Central memory CD8-positive, alpha-beta T cell (primary cell): ENCODE measurements around the gene TADA2A.

Experiments used
- ATAC-seq: fragments of 150-1000 bp; cut with Tn5 transposase; replicated peaks from 2 replicates; pipeline ENCODE4 v1.10.0; 2022; ENCODE audit warnings: mild to moderate bottlenecking, moderate FRiP score, moderate number of reproducible peaks; ENCODE audit not compliant: poor library complexity, severe bottlenecking; ENCODE audit errors: extremely low read depth
- DNase-seq, 2 donors: peaks; one replicate each; pipeline ENCODE4 v3.0.0; 2021; ENCODE audit warnings: low spot score in 2 of 2
- H3K27ac Mint-ChIP-seq: one replicate; pipeline ENCODE4 v1.8.0; 2022; ENCODE audit warnings: low read depth, mild to moderate bottlenecking, moderate library complexity, mixed read lengths
- H3K27me3 Mint-ChIP-seq: one replicate; pipeline ENCODE4 v1.8.0; 2022; ENCODE audit warnings: mixed read lengths
- H3K36me3 Mint-ChIP-seq: one replicate; pipeline ENCODE4 v1.8.0; 2022; ENCODE audit warnings: mild to moderate bottlenecking, moderate library complexity, mixed read lengths; ENCODE audit not compliant: insufficient read depth
- H3K4me1 Mint-ChIP-seq: one replicate; pipeline ENCODE4 v1.8.0; 2022; ENCODE audit warnings: mixed read lengths
- H3K4me3 Mint-ChIP-seq: one replicate; pipeline ENCODE4 v1.8.0; 2022; ENCODE audit warnings: mild to moderate bottlenecking, moderate library complexity, mixed read lengths
- H3K9me3 Mint-ChIP-seq: one replicate; pipeline ENCODE4 v1.8.0; 2022; ENCODE audit warnings: mixed read lengths

The TADA2A gene

DNA sequence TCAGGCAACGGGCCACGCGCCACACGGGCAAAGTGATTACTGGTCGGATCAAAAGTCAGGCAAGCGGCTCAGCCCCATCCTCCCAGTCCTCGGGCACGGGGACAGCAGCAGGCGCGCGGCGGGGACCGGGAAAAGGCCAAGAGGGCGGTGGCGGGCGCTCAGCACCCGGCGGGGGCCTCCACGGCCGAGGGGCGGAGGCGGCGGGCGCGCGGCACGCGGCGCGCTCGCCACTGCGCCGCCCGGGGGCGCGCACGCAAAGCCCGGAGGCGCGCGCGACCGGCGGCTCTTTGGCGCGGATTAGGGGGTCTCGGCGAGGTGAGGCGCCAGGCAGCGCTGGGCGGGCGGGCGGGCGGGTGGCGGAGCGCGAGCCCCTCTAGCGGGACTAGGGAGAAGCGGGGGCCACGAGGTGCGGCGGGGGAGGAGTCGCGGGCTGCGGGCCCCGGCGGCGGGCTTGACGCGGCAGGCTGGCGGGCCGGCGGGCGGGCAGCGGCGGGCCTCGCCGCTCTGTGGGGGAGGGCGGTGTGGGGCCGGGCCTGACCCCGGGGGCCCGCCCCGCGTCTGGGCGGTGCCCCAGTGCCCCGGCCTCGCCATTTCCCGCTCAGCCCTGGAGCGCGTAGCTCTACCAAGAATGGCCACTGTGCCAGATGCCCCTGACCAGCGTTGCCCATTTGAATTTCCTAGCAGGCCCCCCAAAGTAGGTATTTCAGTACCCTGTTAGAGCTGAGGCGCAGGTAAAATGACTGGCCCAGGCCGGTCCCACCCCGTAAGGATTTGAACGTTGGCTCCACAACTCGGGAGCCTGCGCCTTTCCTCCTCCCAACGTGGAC lies at the start of gene TADA2A, which contains the start of gene ACACA:
TADA2A (plus strand) TSS at position 252 of the 827 bp plus-strand sequence. CDS start 4,480 bp downstream, outside the sequence.
ACACA (minus strand) TSS at position 202 of the 827 bp plus-strand sequence. CDS start 537 bp downstream, outside the sequence.
- Mint-ChIP-seq H3K9me3 (no peaks in the 10 kb centered on the region), H3K4me3 (peak within 1 kb of the TSS; percentile 97), H3K27me3 (no peaks in the 10 kb centered on the region), H3K36me3 (peaks cover 16% of the 10 kb centered on the region), H3K4me1 (peaks cover 25% of the 10 kb centered on the region), H3K27ac (peak within 1 kb of the TSS; percentile 92)
- peak; percentile 46 to 65 for DNase-seq
- ATAC-seq = peak; percentile 95

DNA sequence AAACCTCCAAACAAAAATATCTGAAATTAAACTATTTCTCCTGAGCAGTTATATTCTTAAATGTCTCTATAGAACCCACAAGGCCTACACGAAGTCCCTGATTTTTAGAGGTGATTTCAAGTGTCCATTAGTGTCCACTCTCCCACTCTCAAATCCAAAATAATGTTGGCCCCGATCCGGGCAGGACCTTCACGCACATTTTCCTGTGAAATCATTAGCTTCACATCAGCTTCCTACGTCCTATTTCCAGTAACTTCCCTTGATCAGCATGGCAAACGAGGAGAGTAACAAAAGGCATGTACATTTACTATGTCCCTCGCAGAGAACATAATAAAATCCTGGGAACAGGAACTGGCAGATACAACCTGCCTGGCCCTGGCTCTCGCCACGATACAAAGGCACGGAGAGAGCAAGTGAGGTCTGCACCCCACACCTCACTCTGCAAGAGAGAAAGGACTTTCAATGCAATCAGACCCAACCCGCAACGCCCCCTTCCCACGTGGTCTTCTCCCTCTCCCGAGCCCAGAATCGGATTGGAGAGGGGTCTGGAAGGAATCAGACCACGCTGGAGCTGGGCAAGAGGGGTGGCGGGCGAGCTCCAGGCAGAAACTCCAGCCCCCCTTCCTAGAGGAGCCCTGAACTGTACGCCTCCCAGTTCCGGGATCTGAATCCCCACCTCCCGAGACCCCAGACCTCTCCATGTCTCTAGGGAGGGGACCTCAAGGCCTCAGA lies 48.4 kb upstream of the TADA2A start:
- ATAC-seq (no peak), DNase-seq (no peak)
- Mint-ChIP-seq H3K27me3 (no peaks in the 10 kb centered on the region), H3K4me3 (peak overlapping the region; percentile 83), H3K4me1 (peaks cover 19% of the 10 kb centered on the region), H3K27ac (peak overlapping the region; percentile 90), H3K9me3 (no peaks in the 10 kb centered on the region), H3K36me3 (peaks cover 4% of the 10 kb centered on the region)

GRCh38 chr17:37358830-37359681 lies 47.6 kb upstream of the TADA2A start:
- H3K27me3 Mint-ChIP-seq = no peaks in the 10 kb centered on the region
- peak overlapping the region; percentile 90 for H3K27ac Mint-ChIP-seq
- peaks cover 3% of the 10 kb centered on the region for H3K36me3 Mint-ChIP-seq
- DNase-seq (peak; percentile 81 to 88), ATAC-seq (peak; percentile 96)
- H3K4me1 Mint-ChIP-seq = peaks cover 19% of the 10 kb centered on the region
- H3K4me3 Mint-ChIP-seq = peak overlapping the region; percentile 83
- no peaks in the 10 kb centered on the region for H3K9me3 Mint-ChIP-seq

- peak overlapping the region; percentile 90 for H3K27ac Mint-ChIP-seq
- H3K9me3 Mint-ChIP-seq = no peaks in the 10 kb centered on the region
- H3K27me3 Mint-ChIP-seq = no peaks in the 10 kb centered on the region
- H3K36me3 Mint-ChIP-seq = peaks cover 3% of the 10 kb centered on the region
- ATAC-seq = no peak
- DNase-seq = no peak
- peaks cover 19% of the 10 kb centered on the region for H3K4me1 Mint-ChIP-seq
- H3K4me3 Mint-ChIP-seq = peak overlapping the region; percentile 83
Measured at GRCh38 chr17:37359682-37360188, 47.0 kb upstream of the TADA2A start.

GRCh38 chr17:37360632-37361031 lies 46.1 kb upstream of the TADA2A start:
- no peaks in the 10 kb centered on the region for H3K9me3 Mint-ChIP-seq
- H3K36me3 Mint-ChIP-seq = peaks cover 3% of the 10 kb centered on the region
- DNase-seq = no peak
- ATAC-seq = no peak
- peaks cover 19% of the 10 kb centered on the region for H3K4me1 Mint-ChIP-seq
- H3K27ac Mint-ChIP-seq = no peak overlapping the region
- no peaks in the 10 kb centered on the region for H3K27me3 Mint-ChIP-seq
- peak overlapping the region; percentile 13 for H3K4me3 Mint-ChIP-seq

- Mint-ChIP-seq H3K27ac (no peak overlapping the region), H3K9me3 (no peaks in the 10 kb centered on the region), H3K4me1 (peaks cover 19% of the 10 kb centered on the region), H3K27me3 (no peaks in the 10 kb centered on the region), H3K4me3 (no peak overlapping the region), H3K36me3 (peaks cover 3% of the 10 kb centered on the region)
- ATAC-seq = no peak
- no peak for DNase-seq
Measured at GRCh38 chr17:37361543-37361942, 45.1 kb upstream of the TADA2A start.

DNA sequence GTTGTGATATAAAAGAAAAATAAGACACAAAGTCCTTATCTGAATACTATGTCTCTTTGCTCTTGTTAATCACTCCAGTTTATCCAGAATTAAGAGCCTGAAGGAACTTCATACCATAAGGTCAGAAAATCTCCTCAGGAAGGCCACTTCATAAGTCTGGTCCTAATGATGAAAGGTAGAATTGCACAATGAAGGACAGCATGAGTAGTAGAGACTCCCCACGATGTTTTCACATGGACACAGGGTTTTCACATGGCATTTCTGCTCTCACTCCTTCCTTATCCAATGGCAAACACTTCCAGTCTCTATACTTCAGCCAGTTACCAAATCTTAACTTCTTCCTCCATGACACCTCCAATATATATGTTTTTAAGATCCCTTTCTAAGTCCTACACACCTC lies 41.1 kb upstream of the TADA2A start:
- Mint-ChIP-seq H3K27ac (no peak overlapping the region), H3K4me3 (no peak overlapping the region), H3K4me1 (no peaks in the 10 kb centered on the region), H3K36me3 (peaks cover 3% of the 10 kb centered on the region), H3K9me3 (no peaks in the 10 kb centered on the region), H3K27me3 (no peaks in the 10 kb centered on the region)
- ATAC-seq = no peak
- DNase-seq = no peak

- DNase-seq (no peak), ATAC-seq (no peak)
- Mint-ChIP-seq H3K4me3 (no peak overlapping the region), H3K36me3 (no peaks in the 10 kb centered on the region), H3K27ac (no peak overlapping the region), H3K27me3 (no peaks in the 10 kb centered on the region), H3K4me1 (no peaks in the 10 kb centered on the region), H3K9me3 (no peaks in the 10 kb centered on the region)
Measured at GRCh38 chr17:37368577-37368976, 38.1 kb upstream of the TADA2A start.

GRCh38 chr17:37373530-37374159 lies 33.0 kb upstream of the TADA2A start:
- DNase-seq = peak; percentile 22 to 54
- Mint-ChIP-seq H3K4me1 (no peaks in the 10 kb centered on the region), H3K27me3 (no peaks in the 10 kb centered on the region), H3K36me3 (no peaks in the 10 kb centered on the region), H3K4me3 (no peak overlapping the region), H3K9me3 (no peaks in the 10 kb centered on the region), H3K27ac (no peak overlapping the region)
- peak; percentile 71 for ATAC-seq

- Mint-ChIP-seq H3K36me3 (no peaks in the 10 kb centered on the region), H3K27me3 (no peaks in the 10 kb centered on the region), H3K9me3 (no peaks in the 10 kb centered on the region), H3K4me3 (no peak within 1 kb of the TSS), H3K4me1 (no peaks in the 10 kb centered on the region), H3K27ac (no peak within 1 kb of the TSS)
- no peak for DNase-seq
- no peak for ATAC-seq
Measured at GRCh38 chr17:37375706-37376105, 31.0 kb upstream of the TADA2A start, which contains the start of gene C17orf78. Gene C17orf78, plus strand, starts transcription at chr17:37375985. Its CDS starts 108 bp downstream, at chr17:37376093.

DNA sequence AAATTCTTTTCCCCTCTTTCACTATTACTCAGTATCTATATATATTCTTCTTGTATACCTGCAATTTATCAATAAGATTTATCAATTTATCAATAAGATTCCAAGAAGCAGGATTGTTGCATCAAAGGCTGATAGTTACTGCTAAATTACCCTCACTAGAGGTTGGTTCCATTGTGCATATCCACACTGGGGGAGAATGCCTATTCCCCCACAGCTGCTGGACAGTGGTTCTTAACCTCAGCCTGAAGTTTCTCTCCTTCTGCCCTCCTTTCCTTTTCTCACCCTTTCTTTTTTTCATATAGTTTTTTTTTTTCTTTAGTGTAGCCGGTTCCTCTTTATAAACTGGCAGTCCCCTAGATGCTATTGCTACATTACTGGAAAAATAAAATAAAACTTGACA lies 24.6 kb upstream of the TADA2A start:
- DNase-seq (no peak), ATAC-seq (no peak)
- no peak overlapping the region for H3K4me3 Mint-ChIP-seq
- no peaks in the 10 kb centered on the region for H3K9me3 Mint-ChIP-seq
- no peak overlapping the region for H3K27ac Mint-ChIP-seq
- no peaks in the 10 kb centered on the region for H3K27me3 Mint-ChIP-seq
- no peaks in the 10 kb centered on the region for H3K36me3 Mint-ChIP-seq
- H3K4me1 Mint-ChIP-seq = no peaks in the 10 kb centered on the region
